ENCODE results near the gene SUMO4. TPM values are rescaled to one million over a fixed set of nuclear protein-coding genes. Genes with fewer than 3 reads are reported as not detected.

Gene SUMO4
- total and polyA plus RNA-seq, 2 of the 4 experiments (the other 2 are of a cell fraction): 2.2 TPM; not detected in 1

GRCh38 chr6:149364557-149364956, 35.5 kb upstream of the SUMO4 start:
- ChIA-PET CTCF (no interaction called here), POLR2A (ENCODE audit: unreplicated experiment) (no interaction called here)
- no peak overlapping the region for H3K56ac ChIP-seq (ENCODE audit: extremely low read depth, insufficient read depth, low read length)
- peaks cover 3% of the 10 kb centered on the region; the same call in 1 of the 2 replicates for H3K36me3 ChIP-seq (ENCODE audit: control insufficient read depth, insufficient read depth, low read length)
- H3K9me3 ChIP-seq (ENCODE audit: control insufficient read depth, insufficient read depth, low read length): no peaks in the 10 kb centered on the region
- H2AK9ac ChIP-seq (replicated peaks; ENCODE audit: low read depth, low read length, poor library complexity): no peak overlapping the region
- BruUV-seq (replicated peaks): no TSS peak
- H2BK20ac ChIP-seq (ENCODE audit: low read depth, low read length): no peak overlapping the region
- peak overlapping the region; percentile 22 for H2BK5ac ChIP-seq (ENCODE audit: low read depth, low read length, poor library complexity, severe bottlenecking)
- no peak overlapping the region for H3K18ac ChIP-seq (ENCODE audit: low read depth, low read length)
- H3K9ac ChIP-seq (ENCODE audit: low read depth, low read length): no peak overlapping the region
- peak overlapping the region; percentile 16 for H3K4me2 ChIP-seq (ENCODE audit: low read depth, low read length)
- H3K27me3 ChIP-seq (ENCODE audit: control insufficient read depth, insufficient read depth, low read length): no peaks in the 10 kb centered on the region
- no peak overlapping the region for H2BK120ac ChIP-seq (ENCODE audit: low read depth, low read length)
- DNase-seq: peak; percentile 72
- no peak overlapping the region for H3K14ac ChIP-seq (replicated peaks; ENCODE audit: low read depth, low read length)
- H2AK5ac ChIP-seq (ENCODE audit: low read depth, low read length): no peak overlapping the region
- no peak overlapping the region for H4K91ac ChIP-seq (ENCODE audit: insufficient read depth, low read depth, low read length)
- TF ChIP-seq FOS (IDR thresholded peaks at IDR 0.05; ENCODE audit: low read depth, low read length): no peak
- peak; percentile 79 for TF ChIP-seq BHLHE40 (IDR thresholded peaks at IDR 0.05; ENCODE audit: low read depth, low read length)
- no peak for TF ChIP-seq CTCF (conservative IDR thresholded peaks at IDR 0.05; ENCODE audit: low read depth, low read length)
- TF ChIP-seq, protein P1, sequence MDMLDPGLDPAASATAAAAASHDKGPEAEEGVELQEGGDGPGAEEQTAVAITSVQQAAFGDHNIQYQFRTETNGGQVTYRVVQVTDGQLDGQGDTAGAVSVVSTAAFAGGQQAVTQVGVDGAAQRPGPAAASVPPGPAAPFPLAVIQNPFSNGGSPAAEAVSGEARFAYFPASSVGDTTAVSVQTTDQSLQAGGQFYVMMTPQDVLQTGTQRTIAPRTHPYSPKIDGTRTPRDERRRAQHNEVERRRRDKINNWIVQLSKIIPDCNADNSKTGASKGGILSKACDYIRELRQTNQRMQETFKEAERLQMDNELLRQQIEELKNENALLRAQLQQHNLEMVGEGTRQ (IDR thresholded peaks at IDR 0.05; ENCODE audit: low read depth, low read length): no peak
- TF ChIP-seq POLR2A (IDR thresholded peaks at IDR 0.05; ENCODE audit: low read depth, low read length): no peak
- TF ChIP-seq RFX5 (IDR thresholded peaks at IDR 0.05; ENCODE audit: low read depth, low read length): no peak
- peak; percentile 76 for TF ChIP-seq CEBPB (IDR thresholded peaks at IDR 0.05; ENCODE audit: low read depth, low read length)
- TF ChIP-seq, protein P2, sequence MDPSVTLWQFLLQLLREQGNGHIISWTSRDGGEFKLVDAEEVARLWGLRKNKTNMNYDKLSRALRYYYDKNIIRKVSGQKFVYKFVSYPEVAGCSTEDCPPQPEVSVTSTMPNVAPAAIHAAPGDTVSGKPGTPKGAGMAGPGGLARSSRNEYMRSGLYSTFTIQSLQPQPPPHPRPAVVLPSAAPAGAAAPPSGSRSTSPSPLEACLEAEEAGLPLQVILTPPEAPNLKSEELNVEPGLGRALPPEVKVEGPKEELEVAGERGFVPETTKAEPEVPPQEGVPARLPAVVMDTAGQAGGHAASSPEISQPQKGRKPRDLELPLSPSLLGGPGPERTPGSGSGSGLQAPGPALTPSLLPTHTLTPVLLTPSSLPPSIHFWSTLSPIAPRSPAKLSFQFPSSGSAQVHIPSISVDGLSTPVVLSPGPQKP (IDR thresholded peaks at IDR 0.05; ENCODE audit: borderline replicate concordance, low read depth, low read length): no peak
- no peak for TF ChIP-seq CHD1 (IDR thresholded peaks at IDR 0.05; ENCODE audit: low read depth, low read length)
- TF ChIP-seq MXI1 (IDR thresholded peaks at IDR 0.05; ENCODE audit: borderline replicate concordance, low read depth, low read length): no peak
- TF ChIP-seq SMC3 (IDR thresholded peaks at IDR 0.05; ENCODE audit: low read depth, low read length): no peak
- TF ChIP-seq MAFK (IDR thresholded peaks at IDR 0.05; ENCODE audit: low read depth, low read length): no peak
- no peak for TF ChIP-seq MAZ (IDR thresholded peaks at IDR 0.05; ENCODE audit: borderline replicate concordance, low read depth, low read length)
- TF ChIP-seq NFE2L2 (IDR thresholded peaks at IDR 0.05; ENCODE audit: low read depth, low read length): no peak
- TF ChIP-seq RAD21 (IDR thresholded peaks at IDR 0.05; ENCODE audit: low read length): no peak
- intact Hi-C loops (cut with micrococcal nuclease): no loop called here
- H3K79me1 ChIP-seq (ENCODE audit: low read depth in 1 of 2, low read length in 2 of 2): peaks cover 37 to 71% of the 10 kb centered on the region in 2 experiments
- H4K8ac ChIP-seq (ENCODE audit: low read depth in 2 of 2, low read length in 2 of 2): no peak overlapping the region
- H2AFZ ChIP-seq (replicated peaks; ENCODE audit: low read length, poor library complexity): no peak overlapping the region
- no peak overlapping the region for H3K27ac ChIP-seq (ENCODE audit: insufficient read depth, low read length)
- no CpG with 5 or more reads among the region's 2 CpGs for WGBS, 2 experiments (ENCODE audit: extremely low coverage in 2 of 2, insufficient read length in 1 of 2)
- no peak overlapping the region; the same call in 1 of the 2 replicates for H3K23ac ChIP-seq (ENCODE audit: low read depth, low read length)
- no peak overlapping the region for H3K4ac ChIP-seq (ENCODE audit: low read depth, low read length)
- peaks cover 11% of the 10 kb centered on the region for H3K9me1 ChIP-seq (ENCODE audit: insufficient read depth, low read length)
- dilution Hi-C loops (cut with HindIII; ENCODE audit: low sequenced_read_pairs, unreplicated experiment): no loop called here
- H2BK15ac ChIP-seq (ENCODE audit: low read depth, low read length): no peak overlapping the region
- peak; percentile 86 for ATAC-seq (ENCODE audit: low read depth)
- peaks cover 6% of the 10 kb centered on the region for H3K4me1 ChIP-seq (ENCODE audit: control insufficient read depth, insufficient read depth, low read length)
- no peak overlapping the region for H3K4me3 ChIP-seq (ENCODE audit: insufficient read depth, low read depth, low read length)
- in situ Hi-C loops (cut with MboI; ENCODE audit: low sequenced_read_pairs): no loop called here
- H4K5ac ChIP-seq (ENCODE audit: low read depth, low read length): no peak overlapping the region
- peaks cover 68% of the 10 kb centered on the region for H4K20me1 ChIP-seq (ENCODE audit: insufficient read depth, low read length)
